HCT116 (cell line): ENCODE measurements around the gene HPS5. TPM values are rescaled to one million over a fixed set of nuclear protein-coding genes. Genes with fewer than 3 reads are reported as not detected.
A peak's percentile ranks its signal among the peaks of the same experiment; 100 is the strongest.

ENCODE experiments used
- ATAC-seq: fragments of 200-7000 bp; cut with Tn5 transposase; 2 replicates; pipeline ENCODE4 v1.9.1; 2020; ENCODE audit warnings: mild to moderate bottlenecking, moderate library complexity
- BruUV-seq: library from RNA; stranded (reverse); fragments of 400-500 nt; replicated peaks from 2 replicates; lab custom pipeline; 2021; lab: Mats Ljungman, UMichigan
- CTCF ChIA-PET: fragments of 300-600 bp; sonication (Branson Sonifier 250); formaldehyde crosslinking; loops from one replicate; lab custom pipeline; 2021; ENCODE audit warnings: antibody characterized with exemption; lab: Charles Lee
- POLR2A ChIA-PET: fragments of 300-600, 350-600 bp; sonication (Branson Sonifier 250); formaldehyde crosslinking; loops from one replicate; lab custom pipeline; 2021; ENCODE audit warnings: antibody characterized with exemption; lab: Charles Lee
- RAD21 ChIA-PET, 2 experiments: fragments of 300-600 bp; sonication (Branson Sonifier 250); formaldehyde crosslinking; loops; one replicate each; lab custom pipeline; 2023; ENCODE audit warnings: low total read pairs in 2 of 2; ENCODE audit not compliant: uncharacterized antibody in 2 of 2, unreplicated experiment in 2 of 2, low non-redundant PET in 1 of 2; lab: Charles Lee
- DNase-seq: peaks from one replicate; pipeline ENCODE4 v3.0.0-alpha.2; 2010; ENCODE audit warnings: low read depth, low spot score
- H2AFZ ChIP-seq: fragments of 200-600 bp; shearing (Covaris generic), sonication (generic); 2 replicates; pipeline ENCODE4 v1.6.1; 2017; ENCODE audit warnings: low read depth, mixed run types, mixed read lengths, antibody characterized with exemption, low read length; ENCODE audit not compliant: poor library complexity, severe bottlenecking
- H3K27ac ChIP-seq: 2 replicates; pipeline ENCODE4 v1.5.1; 2012; ENCODE audit warnings: low read depth, low read length
- H3K27me3 ChIP-seq: fragments of 200-600 bp; sonication (generic); 2 replicates; pipeline ENCODE4 v1.6.1; 2016; ENCODE audit warnings: mixed run types, low read length, mixed read lengths; ENCODE audit not compliant: insufficient read depth
- H3K36me3 ChIP-seq, 2 experiments: fragments of 200-500 bp in 1 of 2; fragments of 200-600 bp in 1 of 2; sonication (Bioruptor generic) in 1 of 2; sonication (generic) in 1 of 2; 2 replicates each; pipeline versions ENCODE4 v1.5.1 to v1.6.1; 2014 to 2016; ENCODE audit warnings: low read length in 2 of 2, inconsistent platforms in 1 of 2, mixed read lengths in 1 of 2, mixed run types in 1 of 2; ENCODE audit not compliant: insufficient read depth in 2 of 2, control insufficient read depth in 1 of 2
- H3K4me1 ChIP-seq, 2 experiments: fragments of 200-600 bp in 1 of 2; sonication (generic) in 1 of 2; 2 replicates each; pipeline versions ENCODE4 v1.5.1 to v1.6.1; 2012 to 2017; ENCODE audit warnings: low read length in 2 of 2, inconsistent platforms in 1 of 2, mild to moderate bottlenecking in 1 of 2, mixed read lengths in 1 of 2, mixed run types in 1 of 2, moderate library complexity in 1 of 2; ENCODE audit not compliant: insufficient read depth in 2 of 2, control insufficient read depth in 1 of 2
- H3K4me2 ChIP-seq: fragments of 200-600 bp; sonication (generic); 2 replicates; pipeline ENCODE4 v1.6.1; 2017; ENCODE audit warnings: mixed run types, low read length, mixed read lengths
- H3K4me3 ChIP-seq, 2 experiments: fragments of 200-600 bp in 1 of 2; sonication (generic) in 1 of 2; replicated peaks in 1 of 2; 2 replicates each; pipeline ENCODE4 v1.5.1; 2011 to 2016; ENCODE audit warnings: low read length in 2 of 2, control low read depth in 1 of 2, low read depth in 1 of 2, mild to moderate bottlenecking in 1 of 2, mixed read lengths in 1 of 2, mixed run types in 1 of 2
- H3K79me2 ChIP-seq: fragments of 200-600 bp; sonication (generic); 2 replicates; pipeline ENCODE4 v1.6.1; 2017; ENCODE audit warnings: mild to moderate bottlenecking, mixed run types, low read length, moderate library complexity, mixed read lengths; ENCODE audit not compliant: insufficient read depth
- H3K9ac ChIP-seq: fragments of 200-600 bp; sonication (generic); 2 replicates; pipeline ENCODE4 v1.6.1; 2016; ENCODE audit warnings: low read length, mixed read lengths
- H3K9me2 ChIP-seq: fragments of 200-600 bp; sonication (generic), shearing (Covaris generic); 2 replicates; pipeline ENCODE4 v1.6.1; 2017; ENCODE audit warnings: mixed run types, mild to moderate bottlenecking, moderate library complexity; ENCODE audit not compliant: insufficient read depth
- H3K9me3 ChIP-seq, 2 experiments: fragments of 200-500 bp in 1 of 2; fragments of 200-600 bp in 1 of 2; sonication (Bioruptor generic) in 1 of 2; sonication (generic) in 1 of 2; 2 replicates each; pipeline ENCODE4 v1.6.1; 2014 to 2017; ENCODE audit warnings: low read length in 2 of 2, mixed read lengths in 2 of 2, inconsistent platforms in 1 of 2, low read depth in 1 of 2, mild to moderate bottlenecking in 1 of 2, mixed run types in 1 of 2, moderate library complexity in 1 of 2; ENCODE audit not compliant: control insufficient read depth in 1 of 2, insufficient read depth in 1 of 2
- H4K20me1 ChIP-seq: fragments of 200-600 bp; sonication (generic), shearing (Covaris generic); 2 replicates; pipeline ENCODE4 v1.6.1; 2017; ENCODE audit warnings: mixed run types, mild to moderate bottlenecking, moderate library complexity; ENCODE audit not compliant: insufficient read depth
- CTCF ChIP-seq, 3 experiments: fragments of 200-600 bp in 1 of 3; sonication (generic) in 1 of 3; IDR thresholded peaks in 2 of 3; conservative IDR thresholded peaks in 1 of 3; 2 replicates each; pipeline ENCODE4 v1.5.1; 2012 to 2017; ENCODE audit warnings: low read depth in 2 of 3, low read length in 2 of 3, antibody characterized with exemption in 1 of 3, borderline replicate concordance in 1 of 3, control low read depth in 1 of 3, mild to moderate bottlenecking in 1 of 3, mixed read lengths in 1 of 3, mixed run types in 1 of 3, moderate library complexity in 1 of 3; ENCODE audit not compliant: insufficient read depth in 1 of 3
- EZH2 ChIP-seq: fragments of 200-600 bp; sonication (generic); IDR thresholded peaks from 2 replicates; pipeline ENCODE4 v1.6.1; 2017; ENCODE audit warnings: antibody characterized with exemption, mixed run types
- FOSL1 ChIP-seq: IDR thresholded peaks from 2 replicates; pipeline ENCODE4 v1.6.1; 2012; ENCODE audit warnings: low read depth
- MAX ChIP-seq: IDR thresholded peaks from 2 replicates; pipeline ENCODE4 v1.6.1; 2012
- SIN3A ChIP-seq: IDR thresholded peaks from 2 replicates; pipeline ENCODE4 v1.6.1; 2012; ENCODE audit warnings: low read depth
- SP1 ChIP-seq: IDR thresholded peaks from 2 replicates; pipeline ENCODE4 v1.6.1; 2012; ENCODE audit warnings: low read depth
- TCF7L2 ChIP-seq: IDR thresholded peaks from 2 replicates; pipeline ENCODE4 v1.7.0; 2011; ENCODE audit warnings: borderline replicate concordance, inconsistent platforms; ENCODE audit not compliant: insufficient read depth, insufficient read length; ENCODE audit errors: extremely low read depth
- intact Hi-C: fragments of 100-400 bp; cut with micrococcal nuclease; formaldehyde crosslinking; loops from 2 replicates; pipeline ENCODE4 v1.10.0; 2022
- total RNA-seq: library from RNA; stranded (reverse); gene quantifications from one replicate; pipeline ENCODE4 v1.2.1, GENCODE V29; 2021; ENCODE audit not compliant: unreplicated experiment
- TF ChIP-seq, protein P1 (sequence below): IDR thresholded peaks from 2 replicates; pipeline ENCODE4 v1.6.1; 2012; ENCODE audit warnings: low read depth

HPS5 gene
- total RNA-seq, 1 experiment from 2014 or later: 19.6 TPM

DNA sequence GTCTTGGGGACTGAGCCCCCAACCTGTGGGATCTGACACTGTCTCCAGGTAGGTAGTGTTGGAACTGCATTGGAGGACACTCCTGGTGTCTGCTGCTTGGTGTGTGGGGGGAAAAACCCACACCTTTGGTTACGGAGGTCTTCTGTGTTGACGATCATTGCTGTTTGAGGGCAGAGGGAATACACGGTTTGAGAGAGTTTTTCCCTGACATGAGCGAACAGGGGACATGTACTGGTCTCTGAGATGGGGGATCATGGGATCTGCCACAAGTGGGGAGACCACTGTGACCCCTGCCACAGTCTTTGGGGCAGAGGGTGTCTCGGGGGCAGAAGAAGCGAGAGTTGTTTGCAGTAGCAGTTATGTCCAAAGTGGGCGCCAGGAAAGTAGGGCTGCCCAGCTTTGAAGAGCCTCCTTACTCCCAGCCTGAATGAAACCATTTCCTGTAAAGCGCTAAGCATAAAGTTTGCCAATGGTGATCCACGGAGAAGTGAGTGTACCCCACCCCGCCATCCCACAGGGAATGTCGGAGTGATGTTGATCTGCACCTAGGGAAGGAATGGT, 68.1 kb downstream of the HPS5 start (continued):
- TF ChIP-seq CTCF (IDR thresholded peaks at IDR 0.05 in 2 of 3, conservative IDR thresholded peaks at IDR 0.05 in 1 of 3; ENCODE audit: borderline replicate concordance in 1 of 3, insufficient read depth in 1 of 3, low read depth in 2 of 3, low read length in 2 of 3): no peak
- TF ChIP-seq SP1: no peak
- TF ChIP-seq SIN3A: no peak
- no peak for TF ChIP-seq TCF7L2
- TF ChIP-seq EZH2: no peak

DNA sequence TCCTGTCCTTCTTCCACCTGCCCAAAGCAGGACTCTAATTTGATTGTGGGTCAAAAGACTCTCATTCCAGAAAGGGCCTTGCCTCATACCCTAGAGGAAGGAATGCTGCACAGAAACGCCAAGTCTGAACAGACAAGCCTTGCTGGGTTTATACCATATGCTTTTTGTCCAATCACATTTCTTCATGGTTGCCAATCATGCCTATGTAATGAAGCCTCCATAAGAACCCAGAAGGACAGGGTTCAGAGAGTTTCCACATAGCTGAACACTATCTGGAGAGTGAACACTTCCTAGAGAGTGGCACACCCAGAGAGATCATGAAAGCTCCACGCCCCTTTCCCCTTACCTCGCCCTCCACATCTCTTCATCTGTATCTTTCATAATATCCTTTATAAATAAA, 68.7 kb downstream of the HPS5 start:
- Histone ChIP-seq H2AFZ (no peak overlapping the region), H3K9me3 (no peaks in the 10 kb centered on the region), H4K20me1 (no peaks in the 10 kb centered on the region), H3K4me1 (no peaks in the 10 kb centered on the region), H3K4me2 (no peak overlapping the region), H3K27ac (no peak overlapping the region), H3K4me3 (no peak overlapping the region), H3K9ac (no peak overlapping the region), H3K36me3 (no peaks in the 10 kb centered on the region), H3K9me2 (no peaks in the 10 kb centered on the region), H3K27me3 (no peaks in the 10 kb centered on the region), H3K79me2 (no peaks in the 10 kb centered on the region)
- TF ChIP-seq CTCF (IDR thresholded peaks at IDR 0.05 in 2 of 3, conservative IDR thresholded peaks at IDR 0.05 in 1 of 3; ENCODE audit: borderline replicate concordance in 1 of 3, insufficient read depth in 1 of 3, low read depth in 2 of 3, low read length in 2 of 3): peak in 2 of 3 experiments; percentile 12 to 32; a peak in 1 of 6 replicates
- TF ChIP-seq MAX: no peak
- TF ChIP-seq, protein P1, sequence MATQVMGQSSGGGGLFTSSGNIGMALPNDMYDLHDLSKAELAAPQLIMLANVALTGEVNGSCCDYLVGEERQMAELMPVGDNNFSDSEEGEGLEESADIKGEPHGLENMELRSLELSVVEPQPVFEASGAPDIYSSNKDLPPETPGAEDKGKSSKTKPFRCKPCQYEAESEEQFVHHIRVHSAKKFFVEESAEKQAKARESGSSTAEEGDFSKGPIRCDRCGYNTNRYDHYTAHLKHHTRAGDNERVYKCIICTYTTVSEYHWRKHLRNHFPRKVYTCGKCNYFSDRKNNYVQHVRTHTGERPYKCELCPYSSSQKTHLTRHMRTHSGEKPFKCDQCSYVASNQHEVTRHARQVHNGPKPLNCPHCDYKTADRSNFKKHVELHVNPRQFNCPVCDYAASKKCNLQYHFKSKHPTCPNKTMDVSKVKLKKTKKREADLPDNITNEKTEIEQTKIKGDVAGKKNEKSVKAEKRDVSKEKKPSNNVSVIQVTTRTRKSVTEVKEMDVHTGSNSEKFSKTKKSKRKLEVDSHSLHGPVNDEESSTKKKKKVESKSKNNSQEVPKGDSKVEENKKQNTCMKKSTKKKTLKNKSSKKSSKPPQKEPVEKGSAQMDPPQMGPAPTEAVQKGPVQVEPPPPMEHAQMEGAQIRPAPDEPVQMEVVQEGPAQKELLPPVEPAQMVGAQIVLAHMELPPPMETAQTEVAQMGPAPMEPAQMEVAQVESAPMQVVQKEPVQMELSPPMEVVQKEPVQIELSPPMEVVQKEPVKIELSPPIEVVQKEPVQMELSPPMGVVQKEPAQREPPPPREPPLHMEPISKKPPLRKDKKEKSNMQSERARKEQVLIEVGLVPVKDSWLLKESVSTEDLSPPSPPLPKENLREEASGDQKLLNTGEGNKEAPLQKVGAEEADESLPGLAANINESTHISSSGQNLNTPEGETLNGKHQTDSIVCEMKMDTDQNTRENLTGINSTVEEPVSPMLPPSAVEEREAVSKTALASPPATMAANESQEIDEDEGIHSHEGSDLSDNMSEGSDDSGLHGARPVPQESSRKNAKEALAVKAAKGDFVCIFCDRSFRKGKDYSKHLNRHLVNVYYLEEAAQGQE: no peak
- no peak for TF ChIP-seq FOSL1
- ChIA-PET POLR2A (no interaction called here), CTCF (interaction anchor here (1.0 kb wide), 1 partner anchor 9 kb away, joined by 4 read pairs; no protein-coding TSS in a partner anchor), RAD21 (no interaction called here)
- DNase-seq (peak; percentile 8), ATAC-seq (peak; percentile 54; the same call in 1 of the 2 replicates)
- BruUV-seq: no TSS peak
- intact Hi-C loops: no loop called here
